G401 (cell line): ENCODE measurements around the gene NAALADL2. TPM values are rescaled to one million over a fixed set of nuclear protein-coding genes. Genes with fewer than 3 reads are reported as not detected.
A peak's percentile ranks its signal among the peaks of the same experiment; 100 is the strongest.

Source experiments
- DNase-seq: peaks from one replicate; pipeline ENCODE4 v3.0.0-alpha.2; 2015; ENCODE audit warnings: low spot score
- in situ Hi-C: cut with HindIII; loops from 2 replicates; pipeline ENCODE4 v1.10.0; 2016; ENCODE audit warnings: low sequenced_read_pairs, mixed read lengths
- total RNA-seq: library from RNA; depleted of rRNA; stranded (reverse); fragments of >200 nt; shearing (Covaris generic); gene quantifications from 2 replicates; pipeline ENCODE4 v1.2.3, GENCODE V29; 2014

Gene NAALADL2
- total RNA-seq, 1 experiment from 2014 or later, result 1.3 TPM

- no peak for DNase-seq
- in situ Hi-C loops, result no loop called here
Measured at GRCh38 chr3:175226444-175226843, 367.3 kb downstream of the NAALADL2 start.

- peak; percentile 4 for DNase-seq
- in situ Hi-C loops, result no loop called here
Measured at GRCh38 chr3:175227126-175227525, 368.0 kb downstream of the NAALADL2 start.

GRCh38 chr3:175233957-175234940, 375.1 kb downstream of the NAALADL2 start:
- peak; percentile 27 for DNase-seq
- in situ Hi-C loops, result no loop called here

- in situ Hi-C loops, result no loop called here
- no peak for DNase-seq
Measured at GRCh38 chr3:175238801-175239200, 379.7 kb downstream of the NAALADL2 start.

GRCh38 chr3:175240921-175241320, 381.8 kb downstream of the NAALADL2 start:
- in situ Hi-C loops, result no loop called here
- DNase-seq, result no peak

GRCh38 chr3:175242243-175242642, 383.1 kb downstream of the NAALADL2 start:
- no peak for DNase-seq
- in situ Hi-C loops, result no loop called here

GRCh38 chr3:175246234-175246633, 387.1 kb downstream of the NAALADL2 start:
- in situ Hi-C loops, result no loop called here
- DNase-seq, result no peak

- in situ Hi-C loops, result no loop called here
- DNase-seq, result no peak
Measured at GRCh38 chr3:175246766-175247165, 387.6 kb downstream of the NAALADL2 start.

GRCh38 chr3:175247629-175248028, 388.5 kb downstream of the NAALADL2 start:
- DNase-seq, result no peak
- in situ Hi-C loops, result no loop called here

- DNase-seq, result no peak
- in situ Hi-C loops, result no loop called here
Measured at GRCh38 chr3:175248832-175249231, 389.7 kb downstream of the NAALADL2 start.

- in situ Hi-C loops, result no loop called here
- no peak for DNase-seq
Measured at GRCh38 chr3:175255698-175256097, 396.6 kb downstream of the NAALADL2 start.

- in situ Hi-C loops, result no loop called here
- DNase-seq, result no peak
Measured at GRCh38 chr3:175257123-175257522, 398.0 kb downstream of the NAALADL2 start.

- DNase-seq, result no peak
- in situ Hi-C loops, result no loop called here
Measured at GRCh38 chr3:175258763-175259162, 399.6 kb downstream of the NAALADL2 start.

GRCh38 chr3:175260145-175260794, 401.1 kb downstream of the NAALADL2 start:
- in situ Hi-C loops, result no loop called here
- DNase-seq, result no peak

- in situ Hi-C loops, result no loop called here
- DNase-seq, result no peak
Measured at GRCh38 chr3:175266478-175266877, 407.3 kb downstream of the NAALADL2 start.

GRCh38 chr3:175267121-175267531, 408.0 kb downstream of the NAALADL2 start:
- in situ Hi-C loops, result no loop called here
- DNase-seq, result no peak

- in situ Hi-C loops, result no loop called here
- no peak for DNase-seq
Measured at GRCh38 chr3:175267561-175267960, 408.4 kb downstream of the NAALADL2 start.

GRCh38 chr3:175269394-175269793, 410.3 kb downstream of the NAALADL2 start:
- no peak for DNase-seq
- in situ Hi-C loops, result no loop called here

- in situ Hi-C loops, result no loop called here
- no peak for DNase-seq
Measured at GRCh38 chr3:175270198-175270837, 411.2 kb downstream of the NAALADL2 start.

- no peak for DNase-seq
- in situ Hi-C loops, result no loop called here
Measured at GRCh38 chr3:175270866-175271265, 411.7 kb downstream of the NAALADL2 start.
